Endothelial cell of umbilical vein (primary cell): ENCODE results near the gene RAD54L. TPM values are rescaled to one million over a fixed set of nuclear protein-coding genes. Genes with fewer than 3 reads are reported as not detected.

Source experiments
- BruUV-seq: library from RNA; stranded (reverse); fragments of 400-500 nt; replicated peaks from 2 replicates; lab custom pipeline; 2021; lab: Mats Ljungman, UMichigan
- CTCF ChIA-PET: fragments of 300-600, 350-600 bp; sonication (Branson Sonifier 250); formaldehyde crosslinking; loops from one replicate; lab custom pipeline; 2021; ENCODE audit warnings: antibody characterized with exemption, inconsistent platforms; lab: Charles Lee
- POLR2A ChIA-PET: fragments of 300-600, 350-600 bp; sonication (Branson Sonifier 250); formaldehyde crosslinking; loops from one replicate; lab custom pipeline; 2021; ENCODE audit warnings: antibody characterized with exemption, inconsistent platforms; lab: Charles Lee
- DNase-seq: peaks from one replicate; pipeline ENCODE4 v3.0.0-alpha.2; 2011; ENCODE audit warnings: low read depth, low spot score
- FAIRE-seq: peaks from 2 replicates; lab custom pipeline; 2011; peaks lifted over from hg19 to GRCh38; lab: Jason Lieb, UNC
- H2AFZ ChIP-seq: 2 replicates; pipeline ENCODE4 v1.6.0; 2012; ENCODE audit warnings: low read depth, low read length, control low read depth, inconsistent platforms
- H3K27ac ChIP-seq: 2 replicates; pipeline ENCODE4 v1.5.1; 2011; ENCODE audit warnings: low read depth, mild to moderate bottlenecking, control low read depth, low read length, moderate library complexity; ENCODE audit not compliant: insufficient read depth
- H3K27me3 ChIP-seq, 2 experiments: 2 replicates each; pipeline versions ENCODE4 v1.6.0 to v1.6.1; 2011; ENCODE audit warnings: low read length in 2 of 2, mixed read lengths in 1 of 2; ENCODE audit not compliant: control insufficient read depth in 2 of 2, insufficient read depth in 2 of 2
- H3K36me3 ChIP-seq, 2 experiments: 2 replicates in 1 of 2; 3 replicates in 1 of 2; pipeline ENCODE4 v1.5.1; 2011; ENCODE audit warnings: low read length in 2 of 2, mild to moderate bottlenecking in 1 of 2, moderate library complexity in 1 of 2; ENCODE audit not compliant: control insufficient read depth in 2 of 2, insufficient read depth in 2 of 2; ENCODE audit errors: extremely low read depth in 1 of 2
- H3K4me1 ChIP-seq: 3 replicates; pipeline ENCODE4 v1.5.1; 2011; ENCODE audit warnings: mild to moderate bottlenecking, low read length; ENCODE audit not compliant: control insufficient read depth, insufficient read depth; ENCODE audit errors: extremely low read depth
- H3K4me2 ChIP-seq: 2 replicates; pipeline ENCODE4 v1.6.1; 2011; ENCODE audit warnings: low read length, control low read depth, mixed read lengths; ENCODE audit not compliant: insufficient read depth
- H3K4me3 ChIP-seq, 3 experiments: fragments of 200-600 bp in 1 of 3; sonication (generic), shearing (Covaris generic) in 1 of 3; replicated peaks in 1 of 3; 2 replicates each; pipeline ENCODE4 v1.5.1; 2011 to 2016; ENCODE audit warnings: control low read depth in 3 of 3, low read length in 3 of 3, mild to moderate bottlenecking in 2 of 3, inconsistent platforms in 1 of 3, low read depth in 1 of 3, moderate library complexity in 1 of 3; ENCODE audit not compliant: insufficient read depth in 1 of 3
- H3K79me2 ChIP-seq: 2 replicates; pipeline ENCODE4 v1.6.0; 2012; ENCODE audit warnings: low read length, inconsistent platforms; ENCODE audit not compliant: control insufficient read depth, insufficient read depth
- H3K9ac ChIP-seq: replicated peaks from 2 replicates; pipeline ENCODE3; 2011; ENCODE audit warnings: low read length, control low read depth; ENCODE audit not compliant: insufficient read depth; ENCODE audit errors: extremely low read depth
- H3K9me1 ChIP-seq: replicated peaks from 3 replicates; pipeline ENCODE4 v1.6.0; 2011; ENCODE audit warnings: mild to moderate bottlenecking, low read length; ENCODE audit not compliant: control insufficient read depth, insufficient read depth; ENCODE audit errors: extremely low read depth
- H3K9me3 ChIP-seq: replicated peaks from 2 replicates; pipeline ENCODE4 v1.5.1; 2012; ENCODE audit warnings: low read length, inconsistent platforms; ENCODE audit not compliant: control insufficient read depth, insufficient read depth
- H4K20me1 ChIP-seq: replicated peaks from 2 replicates; pipeline ENCODE3; 2011; ENCODE audit warnings: mild to moderate bottlenecking, low read length; ENCODE audit not compliant: control insufficient read depth, insufficient read depth; ENCODE audit errors: extremely low read depth
- EZH2 ChIP-seq: IDR thresholded peaks from 2 replicates; pipeline ENCODE4 v1.6.1; 2012; ENCODE audit warnings: borderline replicate concordance, low read depth, mild to moderate bottlenecking, moderate library complexity, low read length, inconsistent platforms; ENCODE audit not compliant: severe bottlenecking
- FOS ChIP-seq: IDR thresholded peaks from 2 replicates; pipeline ENCODE4 v1.6.1; 2011; ENCODE audit warnings: mild to moderate bottlenecking, low read length, moderate library complexity, borderline replicate concordance; ENCODE audit not compliant: insufficient read depth
- GATA2 ChIP-seq: IDR thresholded peaks from 2 replicates; pipeline ENCODE4 v1.7.0; 2011; ENCODE audit warnings: low read depth, mild to moderate bottlenecking, moderate library complexity, mixed read lengths, low read length; ENCODE audit not compliant: insufficient read length, insufficient read depth
- JUN ChIP-seq: IDR thresholded peaks from 2 replicates; pipeline ENCODE4 v1.6.1; 2011; ENCODE audit warnings: borderline replicate concordance, low read depth; ENCODE audit not compliant: insufficient read length, insufficient read depth
- MYC ChIP-seq: IDR thresholded peaks from one replicate; pipeline ENCODE4 v1.6.1; 2011; ENCODE audit warnings: mild to moderate bottlenecking, low read depth, low read length
- POLR2A ChIP-seq: IDR thresholded peaks from 2 replicates; pipeline ENCODE4 v1.6.1; 2012; ENCODE audit warnings: low read depth, mild to moderate bottlenecking, control low read depth, low read length
- POLR2AphosphoS5 ChIP-seq: IDR thresholded peaks from 2 replicates; pipeline ENCODE4 v1.6.1; 2012; ENCODE audit warnings: low read depth, mild to moderate bottlenecking, control low read depth, low read length, moderate library complexity; ENCODE audit not compliant: insufficient read depth
- dilution Hi-C: fragments of 300-500 bp; cut with MboI; formaldehyde crosslinking; loops from one replicate; pipeline ENCODE4 v1.15.0; 2019; ENCODE audit warnings: low sequenced_read_pairs; ENCODE audit not compliant: extremely low pct_ligation_motif_present
- intact Hi-C: fragments of 100-400 bp; cut with micrococcal nuclease; formaldehyde crosslinking; loops from one replicate; pipeline ENCODE4 v1.10.0; 2022
- polyA plus RNA-seq, 4 experiments: library from polyadenylated mRNA; depleted of rRNA in 3 of 4; stranded (reverse) in 3 of 4; unstranded in 1 of 4; fragments of >200 nt; gene quantifications; 2 replicates each; pipeline versions ENCODE4 v1.2.1 to v1.2.3, GENCODE V29; 2011 to 2012; ENCODE audit warnings: missing spikeins in 1 of 4
- total RNA-seq: library from RNA; stranded (reverse); gene quantifications from 2 replicates; pipeline ENCODE4 v1.2.3, GENCODE V29; 2021
- TF ChIP-seq, protein P1 (sequence below), 2 donors: IDR thresholded peaks; 1 replicate in 1 of 2; 2 replicates in 1 of 2; pipeline ENCODE4 v1.5.1; 2011; ENCODE audit warnings: low read length in 2 of 2, mild to moderate bottlenecking in 2 of 2, moderate library complexity in 2 of 2, control low read depth in 1 of 2, inconsistent platforms in 1 of 2, low read depth in 1 of 2; ENCODE audit not compliant: insufficient read depth in 1 of 2; ENCODE audit errors: extremely low read depth in 1 of 2
- TF ChIP-seq, protein P2 (sequence below): IDR thresholded peaks from 2 replicates; pipeline ENCODE4 v1.6.1; 2011; ENCODE audit not compliant: insufficient read depth, insufficient read length

The RAD54L gene
- total and polyA plus RNA-seq, 2 donors (not counting 3 experiments of a cell fraction or from before 2014, with no cell fraction given) = 10.5 to 18.9 TPM

DNA sequence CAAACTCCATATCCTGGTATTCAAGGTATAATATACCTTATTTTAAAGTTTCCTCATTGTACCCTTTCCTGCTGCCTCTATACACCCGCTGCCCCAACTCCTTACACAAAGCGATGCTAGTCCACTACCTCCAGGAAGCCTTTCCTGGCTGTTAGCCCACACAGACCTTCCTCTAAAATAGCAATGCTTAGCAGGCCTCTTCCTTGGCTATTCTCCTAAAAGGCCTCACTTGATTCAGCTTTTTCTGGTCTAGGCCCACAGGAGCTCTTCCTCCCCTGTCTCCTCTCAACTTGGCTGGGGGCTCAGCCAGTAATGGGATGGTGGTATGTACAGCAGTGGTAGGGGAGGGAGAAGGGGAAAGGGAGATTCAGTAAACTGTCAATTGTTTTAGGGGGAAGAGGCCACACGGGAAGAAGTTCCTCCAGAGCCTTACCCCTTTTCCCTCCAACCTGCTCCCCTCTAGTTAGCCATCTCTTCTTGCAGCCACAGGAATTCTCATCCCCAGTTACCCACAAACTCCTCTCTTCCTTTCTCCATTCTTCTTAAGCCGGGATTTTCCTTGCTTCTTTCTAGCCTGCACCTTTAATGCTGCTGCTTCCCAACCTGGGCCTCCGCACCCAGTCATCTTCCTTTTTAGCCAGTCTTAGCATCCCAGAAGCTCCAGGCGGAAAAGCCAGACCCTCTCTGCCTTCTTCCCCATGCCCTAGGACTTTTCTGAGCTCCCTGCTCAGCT lies 53.3 kb downstream of the RAD54L start:
- FAIRE-seq (peak; percentile 60), DNase-seq (peak; percentile 59)
- Histone ChIP-seq H3K4me1 (peaks cover 20% of the 10 kb centered on the region), H4K20me1 (no peaks in the 10 kb centered on the region), H3K4me3 (peak overlapping the region; percentile 73 to 94 (median 84)), H3K27me3 (no peaks in the 10 kb centered on the region), H3K79me2 (peaks cover 71% of the 10 kb centered on the region), H2AFZ (no peak overlapping the region), H3K27ac (peak overlapping the region; percentile 81), H3K9ac (peak overlapping the region; percentile 97), H3K36me3 (peaks cover 12 to 13% of the 10 kb centered on the region in 2 experiments), H3K9me1 (no peaks in the 10 kb centered on the region), H3K4me2 (peak overlapping the region; percentile 94), H3K9me3 (no peaks in the 10 kb centered on the region)
- TF ChIP-seq POLR2A (no peak), JUN (no peak), POLR2AphosphoS5 (no peak), GATA2 (no peak), MYC (no peak), EZH2 (no peak), FOS (no peak)
- TF ChIP-seq, protein P1, sequence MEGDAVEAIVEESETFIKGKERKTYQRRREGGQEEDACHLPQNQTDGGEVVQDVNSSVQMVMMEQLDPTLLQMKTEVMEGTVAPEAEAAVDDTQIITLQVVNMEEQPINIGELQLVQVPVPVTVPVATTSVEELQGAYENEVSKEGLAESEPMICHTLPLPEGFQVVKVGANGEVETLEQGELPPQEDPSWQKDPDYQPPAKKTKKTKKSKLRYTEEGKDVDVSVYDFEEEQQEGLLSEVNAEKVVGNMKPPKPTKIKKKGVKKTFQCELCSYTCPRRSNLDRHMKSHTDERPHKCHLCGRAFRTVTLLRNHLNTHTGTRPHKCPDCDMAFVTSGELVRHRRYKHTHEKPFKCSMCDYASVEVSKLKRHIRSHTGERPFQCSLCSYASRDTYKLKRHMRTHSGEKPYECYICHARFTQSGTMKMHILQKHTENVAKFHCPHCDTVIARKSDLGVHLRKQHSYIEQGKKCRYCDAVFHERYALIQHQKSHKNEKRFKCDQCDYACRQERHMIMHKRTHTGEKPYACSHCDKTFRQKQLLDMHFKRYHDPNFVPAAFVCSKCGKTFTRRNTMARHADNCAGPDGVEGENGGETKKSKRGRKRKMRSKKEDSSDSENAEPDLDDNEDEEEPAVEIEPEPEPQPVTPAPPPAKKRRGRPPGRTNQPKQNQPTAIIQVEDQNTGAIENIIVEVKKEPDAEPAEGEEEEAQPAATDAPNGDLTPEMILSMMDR (IDR thresholded peaks at IDR 0.05; ENCODE audit: extremely low read depth in 1 of 2, insufficient read depth in 1 of 2, low read depth in 1 of 2, low read length in 2 of 2) = no peak
- TF ChIP-seq, protein P2, sequence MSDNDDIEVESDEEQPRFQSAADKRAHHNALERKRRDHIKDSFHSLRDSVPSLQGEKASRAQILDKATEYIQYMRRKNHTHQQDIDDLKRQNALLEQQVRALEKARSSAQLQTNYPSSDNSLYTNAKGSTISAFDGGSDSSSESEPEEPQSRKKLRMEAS = no peak
- intact Hi-C loops (loop anchor here (5.0 kb wide), 1 partner anchor 169 kb away; the partner anchor contains the start of gene PIK3R3), dilution Hi-C loops (no loop called here)
- ChIA-PET CTCF (interaction anchor here (1.6 kb wide), 1 partner anchor 146 kb away, joined by 3 read pairs; no protein-coding TSS in a partner anchor), POLR2A (no interaction called here)
- no TSS peak for BruUV-seq
